Peyer's patch (tissue), 4 donors: ENCODE measurements around the gene POLA1. TPM values are rescaled to one million over a fixed set of nuclear protein-coding genes. Genes with fewer than 3 reads are reported as not detected.

Experiments
- DNase-seq, 3 donors: peaks; one replicate each; pipeline ENCODE4 v3.0.0-alpha.2; 2017 to 2019
- H3K27ac ChIP-seq, 4 donors: fragments of 200-600 bp; sonication (generic); one replicate each; pipeline ENCODE4 v1.5.1; 2016 to 2019
- H3K27me3 ChIP-seq, 2 donors: fragments of 200-600 bp; sonication (generic); one replicate each; pipeline ENCODE4 v1.5.1; 2019
- H3K36me3 ChIP-seq, 3 donors: fragments of 200-600 bp; sonication (generic); one replicate each; pipeline ENCODE4 v1.5.1; 2016 to 2019
- H3K4me1 ChIP-seq, 4 donors: fragments of 200-600 bp; sonication (generic); one replicate each; pipeline ENCODE4 v1.5.1; 2016 to 2019
- H3K4me3 ChIP-seq, 4 donors: fragments of 200-600 bp; sonication (generic); 1 replicate in 3 of 4; 2 replicates in 1 of 4; pipeline ENCODE4 v1.5.1; 2016 to 2019; ENCODE audit warnings: mild to moderate bottlenecking in 1 of 4
- H3K9me3 ChIP-seq, 4 donors: fragments of 200-600 bp; sonication (generic); one replicate each; pipeline ENCODE4 v1.5.1; 2016 to 2019; ENCODE audit warnings: mild to moderate bottlenecking in 1 of 4
- POLR2A ChIP-seq, 2 donors: fragments of 450-650 bp; IDR thresholded peaks; one replicate each; pipeline ENCODE4 v1.5.1; 2017; ENCODE audit warnings: antibody characterized with exemption in 2 of 2, mild to moderate bottlenecking in 2 of 2, moderate library complexity in 2 of 2
- total RNA-seq, 4 donors: library from RNA; depleted of rRNA; stranded (reverse); fragments of >200 nt; gene quantifications; one replicate each; pipeline ENCODE4 v1.1.0, GENCODE V29; 2016
- TF ChIP-seq, protein P1 (sequence below), 6 experiments: fragments of 450-650 bp in 4 of 6; fragments of 200-600 bp in 2 of 6; sonication (generic) in 1 of 6; IDR thresholded peaks; one replicate each; pipeline ENCODE4 v1.5.1; 2017 to 2019; ENCODE audit warnings: antibody characterized with exemption in 6 of 6, mild to moderate bottlenecking in 3 of 6, moderate library complexity in 1 of 6

Gene POLA1
- total RNA-seq, 4 donors from 2014 or later, result 5.3 to 51.2 (median 9.5) TPM

DNA sequence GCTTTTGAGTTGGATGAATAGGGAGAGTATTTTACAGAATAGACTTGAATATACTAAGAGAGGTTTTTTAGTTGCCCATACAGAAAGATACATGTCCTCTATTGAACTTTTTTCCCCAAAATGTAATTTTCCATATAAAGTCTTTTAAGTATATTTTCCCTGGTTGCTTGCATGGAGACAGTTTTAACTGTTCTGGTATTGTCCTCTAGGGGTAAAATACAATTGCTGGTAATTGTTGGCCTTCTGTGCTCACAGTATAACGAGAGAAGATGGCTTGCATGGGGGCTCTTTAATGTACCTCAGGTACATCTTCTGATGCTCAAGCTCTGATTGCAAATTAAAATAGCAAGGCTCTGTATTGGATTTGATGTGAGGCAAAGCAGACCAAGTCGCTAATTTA is 186.0 kb downstream of the POLA1 start:
- H3K4me3 ChIP-seq, result no peak overlapping the region

DNA sequence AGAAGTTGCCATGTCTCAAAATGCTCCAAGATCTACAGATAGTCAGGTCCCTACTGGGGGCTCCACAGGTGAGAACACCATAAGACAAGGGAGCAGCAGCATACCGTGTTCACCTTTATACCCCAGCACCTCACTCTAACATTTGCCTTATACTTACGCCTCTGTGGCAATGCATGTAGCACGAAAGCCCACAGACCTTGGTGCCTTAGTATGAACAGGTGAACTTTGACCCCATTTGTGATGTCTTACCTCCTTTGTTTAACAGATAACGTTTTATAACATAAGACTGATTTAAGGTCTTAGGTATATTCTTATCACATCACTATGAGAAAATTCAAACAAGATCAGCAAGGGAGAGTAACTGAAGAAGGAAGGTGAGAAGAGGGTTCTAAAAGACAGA is 193.2 kb downstream of the POLA1 start:
- no peak for DNase-seq
- Histone ChIP-seq H3K4me1 (no peaks in the 10 kb centered on the region), H3K9me3 (no peaks in the 10 kb centered on the region), H3K27ac (no peak overlapping the region), H3K27me3 (no peaks in the 10 kb centered on the region), H3K4me3 (no peak overlapping the region), H3K36me3 (no peaks in the 10 kb centered on the region)
- no peak for TF ChIP-seq POLR2A (IDR thresholded peaks at IDR 0.05)
- TF ChIP-seq, protein P1, sequence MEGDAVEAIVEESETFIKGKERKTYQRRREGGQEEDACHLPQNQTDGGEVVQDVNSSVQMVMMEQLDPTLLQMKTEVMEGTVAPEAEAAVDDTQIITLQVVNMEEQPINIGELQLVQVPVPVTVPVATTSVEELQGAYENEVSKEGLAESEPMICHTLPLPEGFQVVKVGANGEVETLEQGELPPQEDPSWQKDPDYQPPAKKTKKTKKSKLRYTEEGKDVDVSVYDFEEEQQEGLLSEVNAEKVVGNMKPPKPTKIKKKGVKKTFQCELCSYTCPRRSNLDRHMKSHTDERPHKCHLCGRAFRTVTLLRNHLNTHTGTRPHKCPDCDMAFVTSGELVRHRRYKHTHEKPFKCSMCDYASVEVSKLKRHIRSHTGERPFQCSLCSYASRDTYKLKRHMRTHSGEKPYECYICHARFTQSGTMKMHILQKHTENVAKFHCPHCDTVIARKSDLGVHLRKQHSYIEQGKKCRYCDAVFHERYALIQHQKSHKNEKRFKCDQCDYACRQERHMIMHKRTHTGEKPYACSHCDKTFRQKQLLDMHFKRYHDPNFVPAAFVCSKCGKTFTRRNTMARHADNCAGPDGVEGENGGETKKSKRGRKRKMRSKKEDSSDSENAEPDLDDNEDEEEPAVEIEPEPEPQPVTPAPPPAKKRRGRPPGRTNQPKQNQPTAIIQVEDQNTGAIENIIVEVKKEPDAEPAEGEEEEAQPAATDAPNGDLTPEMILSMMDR (IDR thresholded peaks at IDR 0.05), result no peak

More for the DNA sequence above, 186.0 kb downstream of the POLA1 start:
- H3K4me1 ChIP-seq, result no peaks in the 10 kb centered on the region
- no peak for DNase-seq
- no peaks in the 10 kb centered on the region for H3K36me3 ChIP-seq
- H3K9me3 ChIP-seq, result no peaks in the 10 kb centered on the region
- H3K27me3 ChIP-seq, result no peaks in the 10 kb centered on the region
- H3K27ac ChIP-seq, result no peak overlapping the region
- TF ChIP-seq POLR2A (IDR thresholded peaks at IDR 0.05), result no peak
- TF ChIP-seq, protein P1 (IDR thresholded peaks at IDR 0.05), result no peak

DNA sequence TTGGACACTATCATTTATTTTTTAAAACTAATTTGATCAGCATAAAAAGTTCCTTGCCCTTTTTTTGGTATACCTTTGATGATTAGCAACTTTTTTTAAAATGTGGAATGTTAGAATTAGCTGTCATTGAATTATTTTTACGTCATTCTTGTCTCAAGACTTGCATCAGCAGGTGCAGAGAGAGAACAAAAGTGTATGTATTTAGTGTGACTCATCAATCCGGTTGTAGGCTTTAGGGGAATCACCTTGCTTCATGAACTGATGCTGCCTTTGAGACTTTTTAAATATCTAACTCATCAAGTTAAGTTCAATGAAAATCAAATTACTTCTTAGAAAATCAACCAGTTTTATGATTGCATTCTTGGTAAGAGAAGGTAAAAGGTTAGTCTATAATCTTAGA is 197.0 kb downstream of the POLA1 start:
- Histone ChIP-seq H3K27me3 (no peaks in the 10 kb centered on the region), H3K27ac (no peak overlapping the region), H3K9me3 (no peaks in the 10 kb centered on the region), H3K4me3 (no peak overlapping the region), H3K36me3 (no peaks in the 10 kb centered on the region), H3K4me1 (no peaks in the 10 kb centered on the region)
- DNase-seq, result no peak
- TF ChIP-seq, protein P1 (IDR thresholded peaks at IDR 0.05), result no peak
- no peak for TF ChIP-seq POLR2A (IDR thresholded peaks at IDR 0.05)

DNA sequence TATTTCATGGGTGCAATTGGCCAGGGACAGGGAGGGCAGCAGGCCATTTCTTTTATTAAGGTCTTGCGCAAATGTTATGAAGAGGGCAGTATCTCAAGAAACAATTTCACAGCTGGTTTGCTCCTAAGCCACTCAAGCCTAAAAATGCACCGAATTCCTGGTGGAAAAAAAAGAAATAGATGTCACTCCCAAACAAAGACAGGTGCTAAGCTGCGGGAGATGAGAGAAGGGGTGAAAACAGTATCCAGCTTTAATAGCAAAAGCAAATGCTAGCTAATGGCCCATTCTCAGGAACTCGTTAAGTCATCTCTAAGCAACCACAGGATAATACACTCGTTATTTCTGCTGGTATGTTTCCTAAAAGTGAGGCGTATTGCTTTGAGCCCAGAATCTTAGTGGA is 205.7 kb downstream of the POLA1 start:
- Histone ChIP-seq H3K27me3 (no peaks in the 10 kb centered on the region), H3K27ac (no peak overlapping the region), H3K4me1 (no peaks in the 10 kb centered on the region), H3K36me3 (no peaks in the 10 kb centered on the region), H3K4me3 (no peak overlapping the region), H3K9me3 (no peaks in the 10 kb centered on the region)
- no peak for TF ChIP-seq POLR2A (IDR thresholded peaks at IDR 0.05)
- TF ChIP-seq, protein P1 (IDR thresholded peaks at IDR 0.05), result no peak
- no peak for DNase-seq

DNA sequence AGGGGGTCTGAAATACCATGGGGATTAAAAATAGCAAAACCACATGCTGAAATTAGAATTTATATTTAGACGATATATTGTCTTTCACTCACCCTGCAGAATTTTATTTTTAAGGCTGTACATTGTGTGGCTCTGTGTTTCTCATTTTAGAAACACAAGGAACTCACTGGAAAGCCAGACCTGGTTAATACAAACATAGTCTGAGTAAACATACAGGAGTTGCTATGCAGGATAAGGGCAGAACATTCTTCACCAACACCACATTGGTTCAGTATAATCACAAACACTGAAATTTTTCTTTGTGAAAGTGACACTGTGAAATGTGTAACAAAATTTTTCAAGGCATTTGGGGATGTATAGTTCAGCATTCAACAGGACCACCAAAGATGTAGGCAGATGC is 206.5 kb downstream of the POLA1 start:
- Histone ChIP-seq H3K27ac (no peak overlapping the region), H3K9me3 (no peaks in the 10 kb centered on the region), H3K27me3 (no peaks in the 10 kb centered on the region), H3K4me1 (no peaks in the 10 kb centered on the region), H3K4me3 (no peak overlapping the region), H3K36me3 (no peaks in the 10 kb centered on the region)
- no peak for TF ChIP-seq POLR2A (IDR thresholded peaks at IDR 0.05)
- TF ChIP-seq, protein P1 (IDR thresholded peaks at IDR 0.05), result no peak
- no peak for DNase-seq

DNA sequence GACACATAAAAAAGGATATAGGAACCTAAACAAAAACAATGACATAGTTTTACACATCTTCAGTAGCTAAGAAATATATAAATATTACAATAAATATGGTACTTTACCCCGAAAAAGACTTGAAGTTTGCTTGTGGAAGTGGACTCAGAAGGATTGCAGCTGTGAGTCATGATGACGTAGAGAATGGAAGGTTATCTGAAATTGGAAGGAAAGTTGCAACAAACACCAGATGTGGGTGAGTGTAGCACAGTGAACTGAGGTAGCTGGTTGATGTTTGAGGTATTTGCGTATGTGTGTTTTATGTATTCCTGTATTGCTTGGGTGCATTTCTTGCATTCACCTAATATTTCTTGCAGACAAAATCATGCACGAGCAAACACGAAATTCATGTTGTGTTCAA is 209.1 kb downstream of the POLA1 start:
- H3K36me3 ChIP-seq, result no peaks in the 10 kb centered on the region
- no peaks in the 10 kb centered on the region for H3K27me3 ChIP-seq
- no peak for DNase-seq
- H3K4me3 ChIP-seq, result no peak overlapping the region
- H3K4me1 ChIP-seq, result no peaks in the 10 kb centered on the region
- TF ChIP-seq, protein P1 (IDR thresholded peaks at IDR 0.05), result no peak
- TF ChIP-seq POLR2A (IDR thresholded peaks at IDR 0.05), result no peak
- H3K27ac ChIP-seq, result no peak overlapping the region
- H3K9me3 ChIP-seq, result no peaks in the 10 kb centered on the region
